Activated CD8-positive, alpha-beta memory T cell treated with anti-CD3 and anti-CD28 coated beads for 24 hours (primary cell): Measurements from ENCODE around the gene TRPV6.

Source experiments
- DNase-seq: peaks from one replicate; pipeline ENCODE4 v3.0.0-alpha.2; 2020

Gene TRPV6

GRCh38 chr7:142885311-142886230 lies at the start of gene TRPV6:
Gene TRPV6, minus strand, starts transcription at chr7:142885745.
- DNase-seq, result no peak

GRCh38 chr7:142934056-142934455 lies 48.5 kb upstream of the TRPV6 start:
- DNase-seq, result no peak

- no peak for DNase-seq
Observed at GRCh38 chr7:142933624-142934023, 48.1 kb upstream of the TRPV6 start, which contains the start of gene TRPV5. Gene TRPV5, minus strand, starts transcription at chr7:142933746. Its CDS starts 287 bp downstream, at chr7:142933459.

GRCh38 chr7:142933092-142933475 lies 47.5 kb upstream of the TRPV6 start:
- DNase-seq, result no peak

- DNase-seq, result no peak
Observed at GRCh38 chr7:142932386-142933091, 47.0 kb upstream of the TRPV6 start.

GRCh38 chr7:142930126-142930730 lies 44.7 kb upstream of the TRPV6 start:
- DNase-seq, result no peak

- DNase-seq, result no peak
Observed at GRCh38 chr7:142927949-142928348, 42.4 kb upstream of the TRPV6 start.

GRCh38 chr7:142927085-142927745 lies 41.7 kb upstream of the TRPV6 start:
- DNase-seq, result no peak

- no peak for DNase-seq
Observed at GRCh38 chr7:142925413-142925812, 39.9 kb upstream of the TRPV6 start.

GRCh38 chr7:142923391-142923790 lies 37.8 kb upstream of the TRPV6 start:
- no peak for DNase-seq

GRCh38 chr7:142919656-142920055 lies 34.1 kb upstream of the TRPV6 start:
- DNase-seq, result no peak

GRCh38 chr7:142918901-142919300 lies 33.4 kb upstream of the TRPV6 start:
- no peak for DNase-seq

GRCh38 chr7:142917447-142917846 lies 31.9 kb upstream of the TRPV6 start:
- no peak for DNase-seq

GRCh38 chr7:142916508-142916907 lies 31.0 kb upstream of the TRPV6 start:
- no peak for DNase-seq

- no peak for DNase-seq
Observed at GRCh38 chr7:142915315-142915714, 29.8 kb upstream of the TRPV6 start.

GRCh38 chr7:142914121-142914520 lies 28.6 kb upstream of the TRPV6 start:
- no peak for DNase-seq

GRCh38 chr7:142913566-142913965 lies 28.0 kb upstream of the TRPV6 start:
- no peak for DNase-seq

GRCh38 chr7:142913051-142913450 lies 27.5 kb upstream of the TRPV6 start:
- DNase-seq, result no peak

GRCh38 chr7:142910481-142910880 lies 24.9 kb upstream of the TRPV6 start:
- no peak for DNase-seq

- DNase-seq, result no peak
Observed at GRCh38 chr7:142910031-142910433, 24.5 kb upstream of the TRPV6 start.

- no peak for DNase-seq
Observed at GRCh38 chr7:142908921-142909890, 23.7 kb upstream of the TRPV6 start.

GRCh38 chr7:142908290-142908689 lies 22.7 kb upstream of the TRPV6 start:
- no peak for DNase-seq
